GM12892 (cell line): ENCODE results near the gene FLYWCH2.

Source experiments
- POLR2A ChIP-seq: IDR thresholded peaks from 2 replicates; pipeline ENCODE4 v1.6.1; 2011; ENCODE audit warnings: low read depth, low read length, control low read depth
- POLR2AphosphoS5 ChIP-seq: IDR thresholded peaks from 2 replicates; pipeline ENCODE4 v1.6.1; 2011; ENCODE audit warnings: low read depth, low read length, control low read depth
- TAF1 ChIP-seq: IDR thresholded peaks from 2 replicates; pipeline ENCODE4 v1.6.1; 2011; ENCODE audit warnings: low read depth, mild to moderate bottlenecking, control low read depth, low read length, borderline replicate concordance

DNA sequence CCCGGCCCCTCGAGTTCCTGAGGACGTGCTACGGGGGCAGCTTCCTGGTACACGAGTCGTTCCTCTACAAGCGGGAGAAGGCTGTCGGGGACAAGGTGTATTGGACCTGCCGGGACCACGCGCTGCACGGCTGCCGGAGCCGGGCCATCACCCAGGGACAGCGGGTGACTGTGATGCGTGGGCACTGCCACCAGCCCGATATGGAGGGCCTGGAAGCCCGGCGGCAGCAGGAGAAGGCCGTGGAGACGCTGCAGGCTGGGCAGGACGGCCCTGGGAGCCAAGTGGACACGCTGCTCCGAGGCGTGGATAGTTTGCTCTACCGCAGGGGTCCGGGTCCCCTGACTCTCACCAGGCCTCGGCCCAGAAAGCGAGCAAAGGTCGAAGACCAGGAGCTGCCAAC is 50.1 kb downstream of the FLYWCH2 start:
- TF ChIP-seq POLR2A (no peak), POLR2AphosphoS5 (no peak), TAF1 (no peak)
